Choroid plexus epithelial cell (primary cell): Measurements from ENCODE around the gene LYST.

Experiments
- DNase-seq: peaks from one replicate; pipeline ENCODE4 v3.0.0-alpha.2; 2010; ENCODE audit warnings: low read depth
- H3K4me3 ChIP-seq: 2 replicates; pipeline ENCODE4 v1.5.1; 2011; ENCODE audit warnings: low read depth, mild to moderate bottlenecking, control low read depth, low read length, moderate library complexity
- CTCF ChIP-seq: conservative IDR thresholded peaks from 2 replicates; pipeline ENCODE4 v1.5.1; 2011; ENCODE audit warnings: low read depth, mild to moderate bottlenecking, control low read depth, inconsistent platforms, low read length, moderate library complexity

The LYST gene

GRCh38 chr1:235637756-235638534 is 228.8 kb downstream of the LYST start:
- no peak for DNase-seq
- no peak for TF ChIP-seq CTCF

GRCh38 chr1:235635938-235636662 is 230.6 kb downstream of the LYST start:
- TF ChIP-seq CTCF, result peak; percentile 12
- no peak for DNase-seq
- no peak overlapping the region for H3K4me3 ChIP-seq

More at GRCh38 chr1:235637756-235638534, 228.8 kb downstream of the LYST start:
- H3K4me3 ChIP-seq, result no peak overlapping the region

- no peak for TF ChIP-seq CTCF
- peak overlapping the region; percentile 38 for H3K4me3 ChIP-seq
- DNase-seq, result peak; percentile 54
These were observed 234.0 kb downstream of the LYST start for GRCh38 chr1:235632506-235633401.

GRCh38 chr1:235631816-235632215 is 234.9 kb downstream of the LYST start:
- peak; percentile 36 for TF ChIP-seq CTCF
- DNase-seq, result no peak
- no peak overlapping the region for H3K4me3 ChIP-seq

- no peak overlapping the region for H3K4me3 ChIP-seq
- DNase-seq, result no peak
- TF ChIP-seq CTCF, result no peak
These were observed 238.2 kb downstream of the LYST start for GRCh38 chr1:235628316-235629005.

- H3K4me3 ChIP-seq, result no peak overlapping the region
- DNase-seq, result no peak
- no peak for TF ChIP-seq CTCF
These were observed 240.9 kb downstream of the LYST start for GRCh38 chr1:235625831-235626230.
